Lung (tissue), 12 donors: ENCODE results near the gene COLGALT1. TPM values are rescaled to one million over a fixed set of nuclear protein-coding genes. Genes with fewer than 3 reads are reported as not detected.
A peak's percentile ranks its signal among the peaks of the same experiment; 100 is the strongest.

Experiments
- ATAC-seq: fragments of 200-7000 bp; cut with Tn5 transposase; one replicate; pipeline ENCODE4 v1.9.1; 2020; ENCODE audit warnings: moderate number of reproducible peaks; ENCODE audit not compliant: insufficient read depth, low FRiP score
- DNase-seq, 3 donors: peaks; one replicate each; pipeline ENCODE4 v3.0.0-alpha.2; 2013 to 2017
- H3K27ac ChIP-seq, 2 donors: one replicate each; pipeline ENCODE4 v1.5.1; 2013; ENCODE audit warnings: mild to moderate bottlenecking in 2 of 2, moderate library complexity in 2 of 2, control low read depth in 1 of 2, inconsistent platforms in 1 of 2, low read depth in 1 of 2, low read length in 1 of 2
- H3K27me3 ChIP-seq, 3 donors: one replicate each; pipeline ENCODE4 v1.5.1; 2013; ENCODE audit warnings: low read length in 2 of 3; ENCODE audit not compliant: control insufficient read depth in 3 of 3, insufficient read depth in 3 of 3
- H3K36me3 ChIP-seq, 4 donors: one replicate each; pipeline ENCODE4 v1.5.1; 2013; ENCODE audit warnings: low read length in 4 of 4, mild to moderate bottlenecking in 1 of 4, moderate library complexity in 1 of 4; ENCODE audit not compliant: control insufficient read depth in 4 of 4, insufficient read depth in 4 of 4
- H3K4me1 ChIP-seq, 5 donors: one replicate each; pipeline ENCODE4 v1.5.1; 2013; ENCODE audit warnings: low read length in 5 of 5, mild to moderate bottlenecking in 2 of 5, moderate library complexity in 1 of 5; ENCODE audit not compliant: control insufficient read depth in 5 of 5, insufficient read depth in 5 of 5
- H3K4me3 ChIP-seq: one replicate; pipeline ENCODE4 v1.5.1; 2013; ENCODE audit warnings: mild to moderate bottlenecking, control low read depth, moderate library complexity
- H3K9ac ChIP-seq, 2 donors: one replicate each; pipeline ENCODE4 v1.5.1; 2013; ENCODE audit warnings: low read length in 2 of 2, control low read depth in 1 of 2; ENCODE audit not compliant: insufficient read depth in 1 of 2
- H3K9me3 ChIP-seq, 4 donors: one replicate each; pipeline ENCODE4 v1.5.1; 2013; ENCODE audit warnings: low read length in 3 of 4, mild to moderate bottlenecking in 1 of 4, moderate library complexity in 1 of 4; ENCODE audit not compliant: control insufficient read depth in 4 of 4, insufficient read depth in 3 of 4
- WGBS, 2 donors: extraction: QIAGEN DNeasy Blood & Tissue Kit; methylation state at CpG; one replicate each; pipeline ENCODE4 v1.1.7; 2013; 5-methylcytosine and 5-hydroxymethylcytosine counted together
- polyA plus RNA-seq, 2 donors: library from polyadenylated mRNA; stranded (reverse); fragments of 200-250 nt; gene quantifications; one replicate each; pipeline ENCODE4 v1.2.1, GENCODE V29; 2013
- total RNA-seq, 2 donors: library from RNA; depleted of rRNA in 1 of 2; stranded (reverse); fragments of >200 nt in 1 of 2; gene quantifications; one replicate each; pipeline ENCODE4 v1.2.1, GENCODE V29; 2014 to 2021
- TF ChIP-seq, protein P1 (sequence below): IDR thresholded peaks from 2 replicates; pipeline ENCODE4 v1.5.1; 2012; ENCODE audit warnings: mild to moderate bottlenecking; ENCODE audit errors: control extremely low read depth, extremely low read depth
- donor health status: control.
- donor health status: control.
- donor health status: Bipolar disorder and iron deficiency.
- donor health status: healthy.
- donor health status: DM: yes; HTN: yes; CAD: no.

The COLGALT1 gene
- total and polyA plus RNA-seq, 4 donors, result 39.9 to 129 (median 85.1) TPM

DNA sequence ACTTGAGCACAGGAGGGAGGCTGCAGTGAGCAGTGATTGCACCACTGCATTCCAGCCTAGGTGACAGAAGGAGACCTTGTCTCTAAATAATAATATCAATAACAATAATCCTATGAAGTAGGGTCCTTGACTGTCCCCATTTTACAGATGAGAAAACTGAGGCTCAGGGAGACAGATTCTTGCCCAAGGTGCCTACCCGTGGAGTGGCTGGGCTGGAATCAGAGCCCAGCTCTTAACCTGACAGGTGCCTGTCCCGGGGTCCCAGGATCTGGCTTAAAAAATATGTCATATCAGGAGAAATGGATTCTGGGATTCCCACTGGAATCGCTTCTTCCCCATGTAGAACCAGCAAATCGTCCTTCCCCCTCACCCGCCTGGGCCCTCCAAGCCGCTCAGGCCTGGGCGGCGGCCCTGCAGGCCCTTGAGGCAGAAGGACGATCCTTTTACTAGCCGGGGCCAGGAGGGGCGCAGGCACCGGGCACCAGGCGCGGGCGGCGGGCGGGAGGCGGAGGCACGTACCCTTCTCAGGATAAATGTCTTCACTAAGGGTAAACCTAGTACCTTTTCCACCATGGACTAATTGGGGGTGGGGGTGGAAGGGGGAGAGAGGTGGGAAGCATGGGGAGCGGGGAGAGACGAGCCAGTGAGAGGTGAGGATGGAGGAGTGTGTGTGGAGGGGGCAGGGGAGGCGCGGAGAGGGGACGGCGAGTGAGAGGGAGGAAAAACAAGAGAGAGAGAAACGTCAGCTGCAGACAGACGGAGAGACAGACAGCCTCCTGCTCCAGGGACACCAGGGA lies 60.6 kb downstream of the COLGALT1 start:
- DNase-seq (no peak), ATAC-seq (no peak)
- Histone ChIP-seq H3K4me1 (peaks cover 0 to 5% (median 0%) of the 10 kb centered on the region in 5 donors), H3K27ac (no peak overlapping the region), H3K9me3 (peaks cover 0 to 3% (median 0%) of the 10 kb centered on the region in 4 donors), H3K36me3 (no peaks in the 10 kb centered on the region), H3K4me3 (no peak overlapping the region), H3K27me3 (peaks cover 3 to 4% (median 3%) of the 10 kb centered on the region in 3 donors), H3K9ac (no peak overlapping the region)
- TF ChIP-seq, protein P1, sequence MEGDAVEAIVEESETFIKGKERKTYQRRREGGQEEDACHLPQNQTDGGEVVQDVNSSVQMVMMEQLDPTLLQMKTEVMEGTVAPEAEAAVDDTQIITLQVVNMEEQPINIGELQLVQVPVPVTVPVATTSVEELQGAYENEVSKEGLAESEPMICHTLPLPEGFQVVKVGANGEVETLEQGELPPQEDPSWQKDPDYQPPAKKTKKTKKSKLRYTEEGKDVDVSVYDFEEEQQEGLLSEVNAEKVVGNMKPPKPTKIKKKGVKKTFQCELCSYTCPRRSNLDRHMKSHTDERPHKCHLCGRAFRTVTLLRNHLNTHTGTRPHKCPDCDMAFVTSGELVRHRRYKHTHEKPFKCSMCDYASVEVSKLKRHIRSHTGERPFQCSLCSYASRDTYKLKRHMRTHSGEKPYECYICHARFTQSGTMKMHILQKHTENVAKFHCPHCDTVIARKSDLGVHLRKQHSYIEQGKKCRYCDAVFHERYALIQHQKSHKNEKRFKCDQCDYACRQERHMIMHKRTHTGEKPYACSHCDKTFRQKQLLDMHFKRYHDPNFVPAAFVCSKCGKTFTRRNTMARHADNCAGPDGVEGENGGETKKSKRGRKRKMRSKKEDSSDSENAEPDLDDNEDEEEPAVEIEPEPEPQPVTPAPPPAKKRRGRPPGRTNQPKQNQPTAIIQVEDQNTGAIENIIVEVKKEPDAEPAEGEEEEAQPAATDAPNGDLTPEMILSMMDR, result no peak
- 20 to 30% methylated on average over 27 of the region's 27 CpGs for WGBS, 2 donors

DNA sequence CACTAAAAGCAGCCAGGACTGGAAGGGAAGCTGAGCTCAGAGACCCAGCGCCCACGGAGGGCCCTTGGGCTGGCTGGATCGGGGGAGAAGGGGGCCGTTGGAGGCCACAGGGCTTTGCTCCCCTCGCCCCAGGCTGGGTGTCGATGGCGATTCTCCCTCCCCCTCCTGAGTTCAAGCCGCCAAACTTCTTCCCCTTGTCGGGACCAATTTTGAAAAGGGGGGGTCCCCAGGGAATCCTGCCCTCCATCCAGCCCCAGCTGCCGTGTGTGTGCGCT lies 61.2 kb downstream of the COLGALT1 start:
- H3K9ac ChIP-seq, result no peak overlapping the region
- H3K36me3 ChIP-seq, result no peaks in the 10 kb centered on the region
- peaks cover 0 to 8% (median 0%) of the 10 kb centered on the region in 4 donors for H3K9me3 ChIP-seq
- WGBS, 2 donors, result 11 to 14% methylated on average over 11 of the region's 11 CpGs
- H3K4me1 ChIP-seq, result peaks cover 0 to 5% (median 0%) of the 10 kb centered on the region in 5 donors
- H3K4me3 ChIP-seq, result no peak overlapping the region
- H3K27me3 ChIP-seq, result peaks cover 3 to 4% (median 3%) of the 10 kb centered on the region in 3 donors
- TF ChIP-seq, protein P1, result no peak
- H3K27ac ChIP-seq, result no peak overlapping the region
- DNase-seq, result no peak
- no peak for ATAC-seq

DNA sequence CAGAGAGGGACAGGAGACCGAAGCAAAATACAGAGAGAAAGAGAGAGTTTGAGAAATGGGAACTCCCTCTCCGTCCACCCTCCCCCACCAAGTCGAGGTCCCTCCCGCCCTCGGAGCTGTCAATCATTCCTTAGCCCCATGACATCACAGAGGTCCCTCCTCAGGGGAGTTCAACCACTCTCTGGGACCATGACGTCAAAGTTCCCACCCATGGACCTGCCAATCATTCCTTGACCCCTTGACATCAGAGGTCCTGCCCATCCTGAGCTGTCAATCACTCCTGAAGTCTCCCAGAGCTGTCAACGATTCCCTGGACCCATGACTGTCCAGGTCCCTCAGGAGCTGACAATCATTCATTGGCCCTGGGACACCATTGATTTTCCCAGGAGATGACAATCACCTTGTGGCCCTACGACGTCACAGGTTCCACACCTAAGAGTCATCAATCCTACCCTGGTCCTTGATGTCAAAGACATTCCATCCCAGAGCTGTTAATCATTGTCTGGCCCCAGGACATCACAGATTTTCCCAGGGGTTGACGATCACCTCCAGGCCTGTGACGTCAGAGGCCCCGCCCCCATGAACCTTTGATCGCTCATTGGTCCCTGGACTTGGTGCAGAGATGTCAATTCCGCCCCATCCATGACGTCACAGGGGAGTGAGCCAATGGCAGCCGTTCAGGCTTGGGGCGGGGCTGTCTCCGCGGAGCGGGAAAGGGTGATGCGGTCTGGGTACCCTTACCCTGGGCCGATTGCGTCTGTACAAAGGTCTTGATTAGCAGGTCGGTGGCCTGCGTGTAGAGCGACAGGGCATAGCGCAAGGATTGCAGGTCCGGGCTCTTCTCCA lies 61.7 kb downstream of the COLGALT1 start:
- Histone ChIP-seq H3K27me3 (peaks cover 3 to 4% (median 3%) of the 10 kb centered on the region in 3 donors), H3K4me3 (no peak overlapping the region), H3K9me3 (peaks cover 0 to 10% (median 3%) of the 10 kb centered on the region in 4 donors), H3K9ac (no peak overlapping the region), H3K4me1 (peaks cover 0 to 5% (median 0%) of the 10 kb centered on the region in 5 donors), H3K36me3 (no peaks in the 10 kb centered on the region), H3K27ac (no peak overlapping the region)
- ATAC-seq, result no peak
- TF ChIP-seq, protein P1, result no peak
- peak in 1 of 3 donors; percentile 7 for DNase-seq
- WGBS, 2 donors, result 61 to 65% methylated on average over 28 of the region's 28 CpGs
